Measurements from ENCODE around the gene RGS19.

RGS19 gene

GRCh38 chr20:64030371-64031134 is 48.8 kb downstream of the RGS19 start:
- no peak for TF ChIP-seq CTCF (IDR thresholded peaks at IDR 0.05)
- Mint-ChIP-seq H3K4me3 (no peak overlapping the region), H3K36me3 (ENCODE audit: low read depth) (peaks cover 59% of the 10 kb centered on the region)

GRCh38 chr20:64029293-64030117 is 49.8 kb downstream of the RGS19 start:
- Mint-ChIP-seq H3K4me3 (no peak overlapping the region), H3K9me3 (no peaks in the 10 kb centered on the region), H3K27me3 (ENCODE audit: low read depth, poor library complexity) (peaks cover 6% of the 10 kb centered on the region), H3K4me1 (peaks cover 4% of the 10 kb centered on the region), H3K27ac (no peak overlapping the region), H3K36me3 (ENCODE audit: low read depth) (peaks cover 62% of the 10 kb centered on the region)
- DNase-seq = no peak
- TF ChIP-seq CTCF (IDR thresholded peaks at IDR 0.05) = no peak

More at GRCh38 chr20:64030371-64031134, 48.8 kb downstream of the RGS19 start:
- Mint-ChIP-seq H3K4me1 (peaks cover 15% of the 10 kb centered on the region), H3K27me3 (ENCODE audit: low read depth, poor library complexity) (peaks cover 7% of the 10 kb centered on the region), H3K27ac (no peak overlapping the region), H3K9me3 (no peaks in the 10 kb centered on the region)
- no peak for DNase-seq

- Mint-ChIP-seq H3K36me3 (ENCODE audit: low read depth) (peaks cover 63% of the 10 kb centered on the region), H3K9me3 (no peaks in the 10 kb centered on the region), H3K4me3 (no peak overlapping the region), H3K4me1 (no peaks in the 10 kb centered on the region), H3K27me3 (ENCODE audit: low read depth, poor library complexity) (peaks cover 4% of the 10 kb centered on the region), H3K27ac (no peak overlapping the region)
- TF ChIP-seq CTCF (IDR thresholded peaks at IDR 0.05) = no peak
- no peak for DNase-seq
These were observed 51.2 kb downstream of the RGS19 start for GRCh38 chr20:64027981-64028685.

GRCh38 chr20:64025826-64026412 is 53.4 kb downstream of the RGS19 start:
- TF ChIP-seq CTCF (IDR thresholded peaks at IDR 0.05) = no peak
- no peak for DNase-seq
- H3K9me3 Mint-ChIP-seq = no peaks in the 10 kb centered on the region
- no peak overlapping the region for H3K4me3 Mint-ChIP-seq
- H3K36me3 Mint-ChIP-seq (ENCODE audit: low read depth) = peaks cover 68% of the 10 kb centered on the region
- no peak overlapping the region for H3K27ac Mint-ChIP-seq
- H3K4me1 Mint-ChIP-seq = no peaks in the 10 kb centered on the region
- H3K27me3 Mint-ChIP-seq (ENCODE audit: low read depth, poor library complexity) = peaks cover 7% of the 10 kb centered on the region

GRCh38 chr20:64025101-64025825 is 54.1 kb downstream of the RGS19 start:
- TF ChIP-seq CTCF (IDR thresholded peaks at IDR 0.05) = no peak
- H3K4me3 Mint-ChIP-seq = no peak overlapping the region
- H3K9me3 Mint-ChIP-seq = no peaks in the 10 kb centered on the region
- H3K4me1 Mint-ChIP-seq = no peaks in the 10 kb centered on the region
- H3K27ac Mint-ChIP-seq = no peak overlapping the region
- peaks cover 7% of the 10 kb centered on the region for H3K27me3 Mint-ChIP-seq (ENCODE audit: low read depth, poor library complexity)
- DNase-seq = no peak
- peaks cover 61% of the 10 kb centered on the region for H3K36me3 Mint-ChIP-seq (ENCODE audit: low read depth)

Data from nephron progenitor cell (in vitro differentiated cells).